GM23338 (cell line): ENCODE results near the gene ITGB7. TPM values are rescaled to one million over a fixed set of nuclear protein-coding genes. Genes with fewer than 3 reads are reported as not detected.
A peak's percentile ranks its signal among the peaks of the same experiment; 100 is the strongest.

Source experiments
- ATAC-seq: fragments of 200-7000 bp; cut with Tn5 transposase; 3 replicates; pipeline ENCODE4 v1.9.1; 2020
- DNase-seq: peaks from one replicate; pipeline ENCODE4 v3.0.0-alpha.2; 2015; ENCODE audit warnings: low spot score
- H2AFZ ChIP-seq: fragments of 200-600 bp; sonication (generic); 2 replicates; pipeline ENCODE4 v1.8.0; 2016; ENCODE audit warnings: antibody characterized with exemption, mild to moderate bottlenecking, moderate library complexity
- H3F3A ChIP-seq: fragments of 200-600 bp; sonication (generic); replicated peaks from 2 replicates; pipeline ENCODE4 v1.8.0; 2017; ENCODE audit warnings: antibody characterized with exemption, mixed run types, low read depth
- H3K27ac ChIP-seq: fragments of 200-600 bp; sonication (generic); 2 replicates; pipeline ENCODE4 v1.6.1; 2016; ENCODE audit warnings: low read depth
- H3K27me3 ChIP-seq: fragments of 200-600 bp; sonication (generic); 2 replicates; pipeline ENCODE4 v1.8.0; 2016; ENCODE audit warnings: mild to moderate bottlenecking, mixed run types, moderate library complexity; ENCODE audit not compliant: insufficient read depth
- H3K36me3 ChIP-seq: fragments of 200-600 bp; sonication (generic); 2 replicates; pipeline ENCODE4 v1.8.0; 2016; ENCODE audit warnings: mild to moderate bottlenecking; ENCODE audit not compliant: insufficient read depth
- H3K4me1 ChIP-seq: fragments of 200-600 bp; sonication (generic); 2 replicates; pipeline ENCODE4 v1.8.0; 2016; ENCODE audit warnings: mild to moderate bottlenecking, moderate library complexity; ENCODE audit not compliant: insufficient read depth
- H3K4me2 ChIP-seq: fragments of 200-600 bp; sonication (generic); 2 replicates; pipeline ENCODE4 v1.7.1; 2017; ENCODE audit warnings: mixed run types
- H3K4me3 ChIP-seq: fragments of 200-600 bp; sonication (generic); 2 replicates; pipeline ENCODE4 v1.6.1; 2016; ENCODE audit warnings: mixed run types
- H3K79me2 ChIP-seq: fragments of 200-600 bp; sonication (generic); replicated peaks from 2 replicates; pipeline ENCODE4 v1.8.0; 2017; ENCODE audit warnings: mild to moderate bottlenecking; ENCODE audit not compliant: insufficient read depth
- H3K9me2 ChIP-seq: fragments of 200-600 bp; sonication (generic); 2 replicates; pipeline ENCODE4 v1.8.0; 2017; ENCODE audit not compliant: insufficient read depth
- H4K20me1 ChIP-seq: fragments of 200-600 bp; sonication (generic); replicated peaks from 2 replicates; pipeline ENCODE4 v1.8.0; 2017; ENCODE audit warnings: mild to moderate bottlenecking; ENCODE audit not compliant: insufficient read depth
- H3K27ac Mint-ChIP-seq: 2 replicates; pipeline ENCODE4 v1.8.0; 2020; ENCODE audit warnings: inconsistent platforms, mild to moderate bottlenecking, moderate library complexity, mixed read lengths
- H3K27me3 Mint-ChIP-seq: 3 replicates; pipeline ENCODE4 v1.8.0; 2022; ENCODE audit warnings: low read depth, mild to moderate bottlenecking, moderate library complexity, mixed read lengths, inconsistent platforms; ENCODE audit not compliant: insufficient read depth, poor library complexity
- H3K36me3 Mint-ChIP-seq: 3 replicates; pipeline ENCODE4 v1.8.0; 2021; ENCODE audit warnings: low read depth, mild to moderate bottlenecking, inconsistent platforms, moderate library complexity, mixed read lengths
- H3K4me1 Mint-ChIP-seq: 3 replicates; pipeline ENCODE4 v1.8.0; 2020; ENCODE audit warnings: mild to moderate bottlenecking, inconsistent platforms, mixed read lengths
- H3K4me3 Mint-ChIP-seq: 3 replicates; pipeline ENCODE4 v1.8.0; 2021; ENCODE audit warnings: moderate library complexity, mild to moderate bottlenecking, inconsistent platforms, mixed read lengths
- H3K9me3 Mint-ChIP-seq: 3 replicates; pipeline ENCODE4 v1.8.0; 2020; ENCODE audit warnings: moderate library complexity, mild to moderate bottlenecking, inconsistent platforms, mixed read lengths
- CTCF ChIP-seq, 2 experiments: fragments of 200-600 bp in 1 of 2; sonication (generic) in 1 of 2; conservative IDR thresholded peaks; 2 replicates each; pipeline versions ENCODE4 v1.5.1 to v1.6.1; 2016 to 2017; ENCODE audit warnings: antibody characterized with exemption in 2 of 2, low read depth in 2 of 2, mild to moderate bottlenecking in 2 of 2, moderate library complexity in 1 of 2
- ETS1 ChIP-seq: IDR thresholded peaks from 2 replicates; pipeline ENCODE4 v1.6.1; 2016; ENCODE audit warnings: antibody characterized with exemption
- EZH2 ChIP-seq: fragments of 200-600 bp; sonication (generic); IDR thresholded peaks from one replicate; pipeline ENCODE4 v1.8.0; 2017; ENCODE audit warnings: antibody characterized with exemption, mild to moderate bottlenecking, low read depth; ENCODE audit not compliant: unreplicated experiment
- EZH2phosphoT487 ChIP-seq: fragments of 200-600 bp; sonication (generic); IDR thresholded peaks from one replicate; pipeline ENCODE4 v1.8.1; 2018; ENCODE audit warnings: antibody characterized with exemption; ENCODE audit not compliant: unreplicated experiment
- NANOG ChIP-seq: IDR thresholded peaks from 2 replicates; pipeline ENCODE4 v1.6.1; 2016; ENCODE audit warnings: antibody characterized with exemption, borderline replicate concordance
- ZNF114 ChIP-seq: fragments of 250-450 bp; sonication (Bioruptor Pico); IDR thresholded peaks from 2 replicates; pipeline ENCODE4 v1.5.0; 2020; ENCODE audit warnings: mild to moderate bottlenecking, moderate library complexity
- ZNF331 ChIP-seq: fragments of 250-450 bp; sonication (Bioruptor Pico); IDR thresholded peaks from 2 replicates; pipeline ENCODE4 v1.5.0; 2020; ENCODE audit warnings: low read depth, mild to moderate bottlenecking, moderate library complexity
- polyA plus RNA-seq: library from polyadenylated mRNA; unstranded; fragments of >200 nt; fragmentation: Nextera tagmentation; extraction: Ambion mirVana; gene quantifications from 2 replicates; pipeline ENCODE4 v1.2.1, GENCODE V29; 2016
- total RNA-seq: library from RNA; depleted of rRNA; stranded (reverse); fragments of >200 nt; shearing (Covaris generic); gene quantifications from 2 replicates; pipeline ENCODE4 v1.2.3, GENCODE V29; 2014

The ITGB7 gene
- total and polyA plus RNA-seq, 2 experiments from 2014 or later: 0.32 TPM; not detected in 1

- Histone ChIP-seq H4K20me1 (peaks cover 3% of the 10 kb centered on the region), H2AFZ (no peak overlapping the region), H3F3A (no peaks in the 10 kb centered on the region), H3K27me3 (peaks cover 90% of the 10 kb centered on the region), H3K36me3 (no peaks in the 10 kb centered on the region), H3K27ac (no peak overlapping the region), H3K4me1 (no peaks in the 10 kb centered on the region; the same call in 1 of the 2 replicates), H3K79me2 (no peaks in the 10 kb centered on the region), H3K9me2 (no peaks in the 10 kb centered on the region), H3K4me2 (no peak overlapping the region), H3K4me3 (no peak overlapping the region)
- TF ChIP-seq ZNF114 (CRISPR knock-in tag) (no peak), ETS1 (no peak), EZH2phosphoT487 (no peak), NANOG (no peak), EZH2 (no peak), ZNF331 (CRISPR knock-in tag) (no peak)
- Mint-ChIP-seq H3K36me3 (peaks cover 5% of the 10 kb centered on the region; the same call in 2 of the 3 replicates), H3K4me3 (no peak overlapping the region), H3K4me1 (peaks cover 2% of the 10 kb centered on the region; the same call in 1 of the 3 replicates), H3K27ac (no peak overlapping the region), H3K27me3 (peaks cover 38% of the 10 kb centered on the region), H3K9me3 (no peaks in the 10 kb centered on the region; the same call in 1 of the 3 replicates)
- DNase-seq: no peak
- peak; percentile 7; the same call in 2 of the 3 replicates for ATAC-seq
Measured at GRCh38 chr12:53196486-53196885, 10.6 kb downstream of the ITGB7 start.

GRCh38 chr12:53195516-53196420 lies 11.3 kb downstream of the ITGB7 start:
- Histone ChIP-seq H3K4me2 (no peak overlapping the region), H3K4me3 (no peak overlapping the region), H3K36me3 (no peaks in the 10 kb centered on the region), H3K79me2 (no peaks in the 10 kb centered on the region), H3K27ac (no peak overlapping the region), H4K20me1 (peaks cover 3% of the 10 kb centered on the region), H3K9me2 (no peaks in the 10 kb centered on the region), H3K27me3 (peaks cover 84% of the 10 kb centered on the region), H3K4me1 (no peaks in the 10 kb centered on the region; the same call in 1 of the 2 replicates), H3F3A (no peaks in the 10 kb centered on the region), H2AFZ (no peak overlapping the region)
- no peak for ATAC-seq
- no peak for DNase-seq
- H3K4me1 Mint-ChIP-seq: peaks cover 3% of the 10 kb centered on the region; the same call in 1 of the 3 replicates
- TF ChIP-seq ZNF331 (CRISPR knock-in tag) (no peak), CTCF (conservative IDR thresholded peaks at IDR 0.05; ENCODE audit: low read depth in 2 of 2) (0 out of 4 replicates have a peak, but pooled peaks of 1 of the 2 experiments have one; percentile 8)
- H3K27ac Mint-ChIP-seq: no peak overlapping the region
- H3K36me3 Mint-ChIP-seq: peaks cover 5% of the 10 kb centered on the region
- peaks cover 38% of the 10 kb centered on the region for H3K27me3 Mint-ChIP-seq
- no peaks in the 10 kb centered on the region; the same call in 1 of the 3 replicates for H3K9me3 Mint-ChIP-seq
- H3K4me3 Mint-ChIP-seq: no peak overlapping the region
